NCI-H1048 (cell line): ENCODE results near the gene KIAA1755.

ENCODE experiments used
- DNase-seq: peaks from one replicate; lab custom pipeline; 2025; lab: John Stamatoyannopoulos, UW

The KIAA1755 gene

GRCh38 chr20:38219006-38219950, 41.3 kb downstream of the KIAA1755 start:
- no peak for DNase-seq

- no peak for DNase-seq
These were observed 42.0 kb downstream of the KIAA1755 start for GRCh38 chr20:38218566-38218885.

- no peak for DNase-seq
These were observed 42.6 kb downstream of the KIAA1755 start for GRCh38 chr20:38217791-38218565.

- DNase-seq: no peak
These were observed 43.6 kb downstream of the KIAA1755 start for GRCh38 chr20:38216746-38217595.

- no peak for DNase-seq
These were observed 44.3 kb downstream of the KIAA1755 start for GRCh38 chr20:38216201-38216600.

GRCh38 chr20:38215194-38216182, 45.0 kb downstream of the KIAA1755 start:
- DNase-seq: no peak

- DNase-seq: no peak
These were observed 46.0 kb downstream of the KIAA1755 start for GRCh38 chr20:38214256-38215193.

GRCh38 chr20:38213607-38213940, 47.0 kb downstream of the KIAA1755 start:
- no peak for DNase-seq

GRCh38 chr20:38212806-38213606, 47.5 kb downstream of the KIAA1755 start:
- no peak for DNase-seq

GRCh38 chr20:38211200-38212097, 49.1 kb downstream of the KIAA1755 start:
- no peak for DNase-seq

GRCh38 chr20:38210741-38211140, 49.8 kb downstream of the KIAA1755 start:
- no peak for DNase-seq

- no peak for DNase-seq
These were observed 50.7 kb downstream of the KIAA1755 start for GRCh38 chr20:38209736-38210405.

- no peak for DNase-seq
These were observed 51.4 kb downstream of the KIAA1755 start for GRCh38 chr20:38209054-38209675.

- no peak for DNase-seq
These were observed 52.0 kb downstream of the KIAA1755 start for GRCh38 chr20:38208523-38208922.

- no peak for DNase-seq
These were observed 52.4 kb downstream of the KIAA1755 start for GRCh38 chr20:38208088-38208487.

- DNase-seq: no peak
These were observed 52.9 kb downstream of the KIAA1755 start for GRCh38 chr20:38207621-38208020.

- no peak for DNase-seq
These were observed 55.5 kb downstream of the KIAA1755 start for GRCh38 chr20:38205001-38205400.
